GM10266 (cell line): ENCODE measurements around the gene SERPINB10.
A peak's percentile ranks its signal among the peaks of the same experiment; 100 is the strongest.

Experiments used
- DNase-seq: peaks from one replicate; pipeline ENCODE4 v3.0.0; 2012; ENCODE audit errors: extremely low spot score
- CTCF ChIP-seq: IDR thresholded peaks from 2 replicates; pipeline ENCODE4 v1.5.1; 2012; ENCODE audit warnings: mild to moderate bottlenecking, low read depth; ENCODE audit not compliant: control insufficient read depth, insufficient read depth; ENCODE audit errors: missing control alignments

The SERPINB10 gene

DNA sequence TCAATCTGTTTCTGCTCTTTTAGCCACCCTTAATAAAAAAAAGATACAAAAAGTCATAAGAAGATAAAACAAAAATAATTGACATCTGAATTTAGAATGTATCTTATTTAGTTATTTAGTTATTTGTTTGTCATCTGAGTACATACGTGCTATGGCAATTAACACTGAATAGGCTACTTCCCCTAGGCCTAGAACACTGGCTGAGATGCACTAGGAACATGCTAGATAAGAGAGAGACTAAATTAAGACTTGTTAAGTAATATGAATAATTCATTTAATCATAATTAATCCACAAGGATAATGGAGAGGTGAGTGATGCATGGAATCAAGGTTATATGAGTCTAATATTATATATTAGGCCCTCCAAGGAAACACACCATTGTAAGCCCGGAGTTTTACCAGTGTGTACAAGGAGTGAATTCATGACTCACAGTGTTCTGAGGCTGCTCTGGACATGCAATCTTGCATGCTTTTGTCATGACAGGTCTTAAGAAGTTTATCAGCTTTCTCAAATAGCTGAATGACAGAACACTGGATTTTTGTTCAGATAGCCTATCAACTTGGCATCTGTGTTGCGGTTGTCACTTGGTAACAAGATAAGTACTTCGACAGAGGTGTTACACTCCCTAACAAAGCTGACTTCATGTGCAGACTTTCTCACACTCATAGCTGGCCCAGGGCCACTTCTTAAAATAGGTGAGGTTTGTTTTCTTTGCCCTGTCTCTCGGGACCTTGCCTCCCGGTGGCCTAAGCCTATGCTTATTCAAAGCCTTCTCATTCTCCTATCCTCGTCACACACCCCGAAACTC lies 25.2 kb upstream of the SERPINB10 start:
- DNase-seq, result peak; percentile 11
- TF ChIP-seq CTCF, result no peak

DNA sequence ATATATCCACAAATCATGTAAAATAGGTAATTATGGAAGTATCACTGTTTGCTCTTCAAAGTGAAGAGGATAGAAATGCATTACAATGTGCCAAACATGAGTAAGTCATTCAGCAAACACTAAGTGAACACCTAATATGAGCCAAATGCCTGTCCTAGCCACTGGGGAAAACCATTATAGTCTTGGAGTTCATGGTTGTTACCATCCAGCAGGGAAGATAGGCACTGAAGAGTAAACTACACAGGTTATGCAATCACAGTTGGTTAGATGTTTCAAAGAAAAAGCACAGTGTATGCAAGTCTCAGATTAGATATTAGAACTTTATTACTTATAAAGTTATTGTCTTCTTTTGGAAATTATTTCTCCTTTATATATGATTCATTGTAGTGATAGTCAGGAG lies 24.1 kb upstream of the SERPINB10 start:
- no peak for TF ChIP-seq CTCF
- DNase-seq, result no peak

DNA sequence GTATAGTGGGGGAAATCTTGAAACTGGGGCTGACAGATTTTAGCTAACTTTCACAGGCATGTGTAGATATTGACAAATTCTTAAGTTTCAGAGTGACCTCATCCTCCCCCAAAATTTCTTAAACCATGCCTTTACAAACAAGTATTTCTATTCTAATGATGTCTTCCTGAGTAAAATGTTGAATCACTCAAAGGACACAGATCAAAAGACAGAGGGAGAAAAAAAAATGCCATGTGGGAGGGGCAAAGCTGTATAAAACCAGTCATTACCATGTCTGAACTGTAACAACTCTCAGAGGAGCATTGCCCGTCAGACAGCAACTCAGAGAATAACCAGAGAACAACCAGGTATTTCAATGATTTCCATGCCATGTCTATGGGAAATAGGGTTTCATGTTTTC lies 20.3 kb upstream of the SERPINB10 start, which contains the start of gene SERPINB2:
Gene SERPINB2, plus strand, starts transcription at position 282 of the 400 bp plus-strand sequence. CDS start 3,740 bp downstream, outside the sequence.
- peak; percentile 28 for DNase-seq
- no peak for TF ChIP-seq CTCF

- DNase-seq, result no peak
- TF ChIP-seq CTCF, result no peak
These were observed 19.1 kb upstream of the SERPINB10 start for GRCh38 chr18:63888470-63889190.

GRCh38 chr18:63889626-63890025 lies 18.1 kb upstream of the SERPINB10 start:
- no peak for TF ChIP-seq CTCF
- DNase-seq, result no peak

DNA sequence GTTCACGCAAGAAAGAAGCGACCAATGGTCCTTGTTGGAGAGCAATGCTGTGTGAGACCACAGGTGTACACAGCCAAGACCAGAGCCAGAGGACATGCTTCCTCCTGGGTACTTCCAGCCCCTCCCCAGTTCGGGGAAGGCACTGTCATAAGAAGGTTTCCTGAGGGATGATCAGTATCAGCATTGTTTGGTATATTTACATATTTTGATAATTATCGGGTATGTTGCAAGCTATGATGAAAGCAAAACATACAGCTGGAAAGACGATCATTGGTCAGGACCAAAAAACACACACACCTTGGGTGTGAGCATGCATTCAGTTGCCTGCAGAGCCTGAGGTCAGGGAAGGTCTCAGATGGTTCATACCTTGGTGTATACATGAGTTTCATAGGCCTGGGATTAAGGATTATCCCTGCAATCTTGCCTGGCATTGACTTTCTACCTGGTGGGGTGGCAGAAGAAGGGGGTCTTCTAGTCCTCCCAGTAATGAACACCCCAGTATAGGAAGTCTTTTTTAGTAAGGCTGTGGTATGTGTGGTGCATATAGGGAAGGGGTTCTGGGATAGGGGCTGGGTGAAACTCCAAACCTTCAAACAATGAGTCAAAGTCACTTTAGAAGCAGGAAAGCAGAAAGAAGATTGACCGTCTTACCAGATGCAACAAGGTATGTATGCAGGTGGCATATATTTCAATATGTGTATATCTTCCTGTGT lies 17.4 kb upstream of the SERPINB10 start:
- DNase-seq, result no peak
- TF ChIP-seq CTCF, result no peak

- peak; percentile 22 for DNase-seq
- peak; percentile 51 for TF ChIP-seq CTCF
These were observed 16.8 kb upstream of the SERPINB10 start for GRCh38 chr18:63890950-63891304.
